Esophagus (tissue), 2 donors: ENCODE data around the gene KCNMA1. TPM values are rescaled to one million over a fixed set of nuclear protein-coding genes. Genes with fewer than 3 reads are reported as not detected.

Experiments used
- H3K27ac ChIP-seq, 2 donors: one replicate each; pipeline ENCODE4 v1.5.1; 2013; ENCODE audit warnings: low read depth in 2 of 2, mild to moderate bottlenecking in 2 of 2, inconsistent platforms in 1 of 2, low read length in 1 of 2, moderate library complexity in 1 of 2
- H3K27me3 ChIP-seq, 2 donors: one replicate each; pipeline ENCODE4 v1.6.1; 2013; ENCODE audit warnings: low read length in 2 of 2, control low read depth in 1 of 2, mild to moderate bottlenecking in 1 of 2; ENCODE audit not compliant: insufficient read depth in 2 of 2, control insufficient read depth in 1 of 2
- H3K36me3 ChIP-seq, 2 donors: one replicate each; pipeline ENCODE4 v1.6.1; 2013; ENCODE audit warnings: low read length in 1 of 2; ENCODE audit not compliant: control insufficient read depth in 2 of 2, insufficient read depth in 2 of 2
- H3K4me1 ChIP-seq, 2 donors: one replicate each; pipeline ENCODE4 v1.6.1; 2013; ENCODE audit warnings: low read length in 1 of 2; ENCODE audit not compliant: control insufficient read depth in 2 of 2, insufficient read depth in 2 of 2
- H3K4me3 ChIP-seq, 2 donors: one replicate each; pipeline ENCODE4 v1.5.1; 2013; ENCODE audit warnings: low read length in 2 of 2, mild to moderate bottlenecking in 2 of 2, low read depth in 1 of 2, moderate library complexity in 1 of 2
- H3K9me3 ChIP-seq, 2 donors: one replicate each; pipeline ENCODE4 v1.6.1; 2013; ENCODE audit warnings: mild to moderate bottlenecking in 2 of 2, low read depth in 1 of 2, low read length in 1 of 2, moderate library complexity in 1 of 2; ENCODE audit not compliant: control insufficient read depth in 2 of 2, insufficient read depth in 1 of 2
- WGBS, 2 donors: extraction: QIAGEN DNeasy Blood & Tissue Kit; methylation state at CpG; one replicate each; pipeline ENCODE4 v1.1.7; 2013; 5-methylcytosine and 5-hydroxymethylcytosine counted together
- polyA plus RNA-seq, 2 donors: library from polyadenylated mRNA; stranded (reverse); fragments of 200-250 nt; gene quantifications; one replicate each; pipeline ENCODE4 v1.2.3, GENCODE V29; 2013
- donor health status: healthy with polysubstance abuse.
- donor health status: Bipolar disorder and iron deficiency.

Gene KCNMA1
- polyA plus RNA-seq, 2 donors = 8.4 to 11.2 TPM

GRCh38 chr10:77498210-77498609 lies 139.4 kb downstream of the KCNMA1 start:
- WGBS, 2 donors = 28 to 35% methylated on average over 1 of the region's 1 CpG
- no peaks in the 10 kb centered on the region for H3K9me3 ChIP-seq
- H3K4me3 ChIP-seq = no peak overlapping the region
- H3K36me3 ChIP-seq = no peaks in the 10 kb centered on the region
- no peaks in the 10 kb centered on the region for H3K27me3 ChIP-seq
- H3K4me1 ChIP-seq = peaks cover 4 to 19% of the 10 kb centered on the region in 2 donors
- peak overlapping the region; percentile 17 to 22 for H3K27ac ChIP-seq

- no peak overlapping the region for H3K4me3 ChIP-seq
- no peaks in the 10 kb centered on the region for H3K9me3 ChIP-seq
- H3K4me1 ChIP-seq = peaks cover 4 to 21% of the 10 kb centered on the region in 2 donors
- H3K36me3 ChIP-seq = no peaks in the 10 kb centered on the region
- peak overlapping the region; percentile 17 to 22 for H3K27ac ChIP-seq
- H3K27me3 ChIP-seq = no peaks in the 10 kb centered on the region
Measured at GRCh38 chr10:77497748-77498147, 139.9 kb downstream of the KCNMA1 start.

GRCh38 chr10:77496941-77497420 lies 140.6 kb downstream of the KCNMA1 start:
- peaks cover 6 to 21% of the 10 kb centered on the region in 2 donors for H3K4me1 ChIP-seq
- H3K27ac ChIP-seq = no peak overlapping the region
- WGBS, 2 donors = 59 to 75% methylated on average over 3 of the region's 3 CpGs

GRCh38 chr10:77494756-77495541 lies 142.7 kb downstream of the KCNMA1 start:
- Histone ChIP-seq H3K36me3 (no peaks in the 10 kb centered on the region), H3K27ac (no peak overlapping the region)

More at GRCh38 chr10:77496941-77497420, 140.6 kb downstream of the KCNMA1 start:
- Histone ChIP-seq H3K9me3 (no peaks in the 10 kb centered on the region), H3K4me3 (no peak overlapping the region), H3K36me3 (no peaks in the 10 kb centered on the region), H3K27me3 (no peaks in the 10 kb centered on the region)

GRCh38 chr10:77494327-77494726 lies 143.3 kb downstream of the KCNMA1 start:
- 68 to 69% methylated on average over 6 of the region's 6 CpGs for WGBS, 2 donors
- Histone ChIP-seq H3K36me3 (no peaks in the 10 kb centered on the region), H3K27me3 (no peaks in the 10 kb centered on the region), H3K4me3 (no peak overlapping the region), H3K4me1 (peaks cover 8 to 18% of the 10 kb centered on the region in 2 donors), H3K27ac (no peak overlapping the region), H3K9me3 (no peaks in the 10 kb centered on the region)

More at GRCh38 chr10:77494756-77495541, 142.7 kb downstream of the KCNMA1 start:
- Histone ChIP-seq H3K9me3 (no peaks in the 10 kb centered on the region), H3K4me3 (no peak overlapping the region), H3K27me3 (no peaks in the 10 kb centered on the region), H3K4me1 (peaks cover 8 to 18% of the 10 kb centered on the region in 2 donors)
- 90% methylated on average over 12 of the region's 12 CpGs for WGBS, 2 donors

- no peaks in the 10 kb centered on the region for H3K27me3 ChIP-seq
- H3K4me3 ChIP-seq = no peak overlapping the region
- H3K9me3 ChIP-seq = no peaks in the 10 kb centered on the region
- H3K36me3 ChIP-seq = no peaks in the 10 kb centered on the region
- H3K27ac ChIP-seq = no peak overlapping the region
- peaks cover 8 to 18% of the 10 kb centered on the region in 2 donors for H3K4me1 ChIP-seq
- WGBS, 2 donors = 68 to 77% methylated on average over 8 of the region's 8 CpGs
Measured at GRCh38 chr10:77493851-77494261, 143.8 kb downstream of the KCNMA1 start.

GRCh38 chr10:77493239-77493806 lies 144.3 kb downstream of the KCNMA1 start:
- Histone ChIP-seq H3K9me3 (no peaks in the 10 kb centered on the region), H3K36me3 (no peaks in the 10 kb centered on the region), H3K27me3 (no peaks in the 10 kb centered on the region), H3K27ac (no peak overlapping the region), H3K4me1 (peaks cover 10 to 18% of the 10 kb centered on the region in 2 donors), H3K4me3 (no peak overlapping the region)
- WGBS, 2 donors = 83 to 89% methylated on average over 13 of the region's 13 CpGs

GRCh38 chr10:77492368-77492994 lies 145.1 kb downstream of the KCNMA1 start:
- H3K36me3 ChIP-seq = no peaks in the 10 kb centered on the region
- H3K4me1 ChIP-seq = peaks cover 8 to 11% of the 10 kb centered on the region in 2 donors
- WGBS, 2 donors = 73 to 75% methylated on average over 4 of the region's 4 CpGs
- H3K27me3 ChIP-seq = no peaks in the 10 kb centered on the region
- no peak overlapping the region for H3K4me3 ChIP-seq
- no peaks in the 10 kb centered on the region for H3K9me3 ChIP-seq
- no peak overlapping the region for H3K27ac ChIP-seq

GRCh38 chr10:77490534-77491314 lies 146.9 kb downstream of the KCNMA1 start:
- Histone ChIP-seq H3K36me3 (no peaks in the 10 kb centered on the region), H3K9me3 (no peaks in the 10 kb centered on the region), H3K4me1 (peaks cover 5 to 8% of the 10 kb centered on the region in 2 donors), H3K27ac (no peak overlapping the region), H3K27me3 (no peaks in the 10 kb centered on the region), H3K4me3 (no peak overlapping the region)
- WGBS, 2 donors = 71 to 79% methylated on average over 6 of the region's 6 CpGs
